ENCODE data around the gene BRD3. TPM values are rescaled to one million over a fixed set of nuclear protein-coding genes. Genes with fewer than 3 reads are reported as not detected.

BRD3 gene
- polyA plus RNA-seq, 2 of the 4 experiments (the other 2 are of a cell fraction) = 9.0 to 15.3 TPM

GRCh38 chr9:134059661-134060395 is 8.0 kb downstream of the BRD3 start:
- WGBS (ENCODE audit: missing lambda C conversion rate) = 94% methylated on average over 10 of the region's 17 CpGs
- CTCF ChIA-PET = interaction anchor here (2.5 kb wide), 1 partner anchor 67 kb away, joined by 9 read pairs; no protein-coding TSS in a partner anchor
- Histone ChIP-seq H3K9me3 (no peaks in the 10 kb centered on the region), H3K4me1 (peaks cover 28% of the 10 kb centered on the region), H3K4me3 (no peak overlapping the region), H3K27ac (no peak overlapping the region), H3K4me2 (no peak overlapping the region)
- POLR2A ChIA-PET = no interaction called here
- TF ChIP-seq, protein P1, sequence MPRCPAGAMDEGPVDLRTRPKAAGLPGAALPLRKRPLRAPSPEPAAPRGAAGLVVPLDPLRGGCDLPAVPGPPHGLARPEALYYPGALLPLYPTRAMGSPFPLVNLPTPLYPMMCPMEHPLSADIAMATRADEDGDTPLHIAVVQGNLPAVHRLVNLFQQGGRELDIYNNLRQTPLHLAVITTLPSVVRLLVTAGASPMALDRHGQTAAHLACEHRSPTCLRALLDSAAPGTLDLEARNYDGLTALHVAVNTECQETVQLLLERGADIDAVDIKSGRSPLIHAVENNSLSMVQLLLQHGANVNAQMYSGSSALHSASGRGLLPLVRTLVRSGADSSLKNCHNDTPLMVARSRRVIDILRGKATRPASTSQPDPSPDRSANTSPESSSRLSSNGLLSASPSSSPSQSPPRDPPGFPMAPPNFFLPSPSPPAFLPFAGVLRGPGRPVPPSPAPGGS (IDR thresholded peaks at IDR 0.05) = no peak
- TF ChIP-seq HMGXB4 (CRISPR knock-in tag; IDR thresholded peaks at IDR 0.05; ENCODE audit: borderline replicate concordance) (no peak), FOSB (CRISPR knock-in tag; IDR thresholded peaks at IDR 0.05) (no peak), KDM5A (IDR thresholded peaks at IDR 0.05) (no peak), NR3C1 (IDR thresholded peaks at IDR 0.05) (no peak), EHF (CRISPR knock-in tag; IDR thresholded peaks at IDR 0.05) (no peak), SREBF2 (IDR thresholded peaks at IDR 0.05) (no peak), PHF8 (IDR thresholded peaks at IDR 0.05; ENCODE audit: borderline replicate concordance, low read depth) (no peak), POLR2AphosphoS2 (conservative IDR thresholded peaks at IDR 0.05; ENCODE audit: low read length) (no peak), ZNF302 (CRISPR knock-in tag; IDR thresholded peaks at IDR 0.05) (no peak), FOXS1 (CRISPR knock-in tag; IDR thresholded peaks at IDR 0.05) (no peak), HOXB5 (CRISPR knock-in tag; IDR thresholded peaks at IDR 0.05) (no peak), ZC3H11A (IDR thresholded peaks at IDR 0.05) (no peak)
- TF ChIP-seq, protein P2, sequence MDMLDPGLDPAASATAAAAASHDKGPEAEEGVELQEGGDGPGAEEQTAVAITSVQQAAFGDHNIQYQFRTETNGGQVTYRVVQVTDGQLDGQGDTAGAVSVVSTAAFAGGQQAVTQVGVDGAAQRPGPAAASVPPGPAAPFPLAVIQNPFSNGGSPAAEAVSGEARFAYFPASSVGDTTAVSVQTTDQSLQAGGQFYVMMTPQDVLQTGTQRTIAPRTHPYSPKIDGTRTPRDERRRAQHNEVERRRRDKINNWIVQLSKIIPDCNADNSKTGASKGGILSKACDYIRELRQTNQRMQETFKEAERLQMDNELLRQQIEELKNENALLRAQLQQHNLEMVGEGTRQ (IDR thresholded peaks at IDR 0.05) = no peak
- DNase-seq (ENCODE audit: low read depth in 1 of 2, low spot score in 1 of 2) = no peak
- no peak for FAIRE-seq
- 0 out of 6 replicates have a peak, but pooled peaks of 1 of the 2 experiments have one; percentile 17 for ATAC-seq

- CTCF ChIA-PET = interaction anchor here (1.2 to 2.5 kb wide), 2 partner anchors 19 to 66 kb away, joined by 4 to 9 read pairs; no protein-coding TSS in a partner anchor
- no peak for TF ChIP-seq PHF8 (IDR thresholded peaks at IDR 0.05; ENCODE audit: borderline replicate concordance, low read depth)
- TF ChIP-seq, protein P3, sequence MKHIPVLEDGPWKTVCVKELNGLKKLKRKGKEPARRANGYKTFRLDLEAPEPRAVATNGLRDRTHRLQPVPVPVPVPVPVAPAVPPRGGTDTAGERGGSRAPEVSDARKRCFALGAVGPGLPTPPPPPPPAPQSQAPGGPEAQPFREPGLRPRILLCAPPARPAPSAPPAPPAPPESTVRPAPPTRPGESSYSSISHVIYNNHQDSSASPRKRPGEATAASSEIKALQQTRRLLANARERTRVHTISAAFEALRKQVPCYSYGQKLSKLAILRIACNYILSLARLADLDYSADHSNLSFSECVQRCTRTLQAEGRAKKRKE (CRISPR knock-in tag; IDR thresholded peaks at IDR 0.05; ENCODE audit: low read depth) = no peak
- POLR2A ChIA-PET = no interaction called here
- Histone ChIP-seq H3K9me3 (no peaks in the 10 kb centered on the region), H3K4me2 (no peak overlapping the region), H3K27ac (no peak overlapping the region), H3K4me3 (no peak overlapping the region), H3K4me1 (peaks cover 28% of the 10 kb centered on the region)
- 92% methylated on average over 15 of the region's 16 CpGs for WGBS (ENCODE audit: missing lambda C conversion rate)
- no peak for FAIRE-seq
- ATAC-seq = no peak
- no peak for DNase-seq (ENCODE audit: low read depth in 1 of 2, low spot score in 1 of 2)
These were observed 8.6 kb downstream of the BRD3 start for GRCh38 chr9:134059188-134059641.

DNA sequence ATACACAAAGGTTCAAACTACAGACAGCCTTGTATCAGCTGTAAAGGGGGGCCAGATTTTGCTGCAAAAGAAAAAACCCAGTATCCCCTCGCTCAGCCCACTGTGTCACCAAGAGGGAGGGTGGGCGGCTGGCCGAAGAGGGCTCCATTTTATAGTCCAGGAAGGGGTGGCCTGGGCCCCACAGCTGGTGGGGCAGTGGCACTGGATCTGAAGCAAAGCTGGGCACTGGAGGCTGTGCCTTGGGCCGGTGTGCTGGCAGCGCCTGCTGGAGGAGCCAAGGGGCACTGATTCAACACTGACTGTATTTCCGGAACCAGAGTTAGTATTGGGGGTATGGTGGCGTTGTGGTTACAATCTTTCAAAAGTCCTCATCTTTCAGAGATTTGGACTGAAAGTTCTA is 9.1 kb downstream of the BRD3 start:
- H3K4me3 ChIP-seq = no peak overlapping the region
- H3K4me2 ChIP-seq = no peak overlapping the region
- DNase-seq (ENCODE audit: low read depth in 1 of 2, low spot score in 1 of 2) (no peak), FAIRE-seq (no peak), ATAC-seq (no peak)
- WGBS (ENCODE audit: missing lambda C conversion rate) = 77% methylated on average over 7 of the region's 7 CpGs
- H3K27ac ChIP-seq = no peak overlapping the region
- POLR2A ChIA-PET = interaction anchor here (0.6 kb wide), 1 partner anchor 723 kb away, joined by 3 read pairs; no protein-coding TSS in a partner anchor
- CTCF ChIA-PET = interaction anchor here (0.8 to 1.2 kb wide), 2 partner anchors 10 to 19 kb away, joined by 4 read pairs; no protein-coding TSS in a partner anchor
- H3K9me3 ChIP-seq = no peaks in the 10 kb centered on the region
- peaks cover 28% of the 10 kb centered on the region for H3K4me1 ChIP-seq
- TF ChIP-seq PBX3 (IDR thresholded peaks at IDR 0.05) = no peak
- TF ChIP-seq, protein P4, sequence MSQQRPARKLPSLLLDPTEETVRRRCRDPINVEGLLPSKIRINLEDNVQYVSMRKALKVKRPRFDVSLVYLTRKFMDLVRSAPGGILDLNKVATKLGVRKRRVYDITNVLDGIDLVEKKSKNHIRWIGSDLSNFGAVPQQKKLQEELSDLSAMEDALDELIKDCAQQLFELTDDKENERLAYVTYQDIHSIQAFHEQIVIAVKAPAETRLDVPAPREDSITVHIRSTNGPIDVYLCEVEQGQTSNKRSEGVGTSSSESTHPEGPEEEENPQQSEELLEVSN (IDR thresholded peaks at IDR 0.05; ENCODE audit: borderline replicate concordance, low read depth) = no peak
- no peak for TF ChIP-seq CEBPB (IDR thresholded peaks at IDR 0.05)
- TF ChIP-seq RARB (CRISPR knock-in tag; IDR thresholded peaks at IDR 0.05) = no peak
- TF ChIP-seq BHLHE40 (IDR thresholded peaks at IDR 0.05; ENCODE audit: low read depth, low read length) = no peak
- no peak for TF ChIP-seq RNF2 (IDR thresholded peaks at IDR 0.05; ENCODE audit: borderline replicate concordance, low read depth)
- TF ChIP-seq EP300 (IDR thresholded peaks at IDR 0.05) = no peak
- TF ChIP-seq FOXS1 (CRISPR knock-in tag; IDR thresholded peaks at IDR 0.05) = no peak
- TF ChIP-seq KDM5A (IDR thresholded peaks at IDR 0.05) = no peak
- TF ChIP-seq ZC3H11A (IDR thresholded peaks at IDR 0.05) = no peak
- TF ChIP-seq HOXA7 (CRISPR knock-in tag; IDR thresholded peaks at IDR 0.05) = no peak
- TF ChIP-seq ZSCAN20 (CRISPR knock-in tag; IDR thresholded peaks at IDR 0.05) = no peak
- no peak for TF ChIP-seq CHD2 (IDR thresholded peaks at IDR 0.05; ENCODE audit: low read length, partially characterized antibody)
- TF ChIP-seq TP53 (CRISPR knock-in tag; IDR thresholded peaks at IDR 0.05) = no peak

Data from A549 (cell line).